Inflammatory macrophage (primary cell): ENCODE data around the gene HCFC1R1.
A peak's percentile ranks its signal among the peaks of the same experiment; 100 is the strongest.

Experiments
- DNase-seq, 2 donors: peaks; one replicate each; pipeline ENCODE4 v3.0.0-alpha.2; 2020 to 2022

HCFC1R1 gene

DNA sequence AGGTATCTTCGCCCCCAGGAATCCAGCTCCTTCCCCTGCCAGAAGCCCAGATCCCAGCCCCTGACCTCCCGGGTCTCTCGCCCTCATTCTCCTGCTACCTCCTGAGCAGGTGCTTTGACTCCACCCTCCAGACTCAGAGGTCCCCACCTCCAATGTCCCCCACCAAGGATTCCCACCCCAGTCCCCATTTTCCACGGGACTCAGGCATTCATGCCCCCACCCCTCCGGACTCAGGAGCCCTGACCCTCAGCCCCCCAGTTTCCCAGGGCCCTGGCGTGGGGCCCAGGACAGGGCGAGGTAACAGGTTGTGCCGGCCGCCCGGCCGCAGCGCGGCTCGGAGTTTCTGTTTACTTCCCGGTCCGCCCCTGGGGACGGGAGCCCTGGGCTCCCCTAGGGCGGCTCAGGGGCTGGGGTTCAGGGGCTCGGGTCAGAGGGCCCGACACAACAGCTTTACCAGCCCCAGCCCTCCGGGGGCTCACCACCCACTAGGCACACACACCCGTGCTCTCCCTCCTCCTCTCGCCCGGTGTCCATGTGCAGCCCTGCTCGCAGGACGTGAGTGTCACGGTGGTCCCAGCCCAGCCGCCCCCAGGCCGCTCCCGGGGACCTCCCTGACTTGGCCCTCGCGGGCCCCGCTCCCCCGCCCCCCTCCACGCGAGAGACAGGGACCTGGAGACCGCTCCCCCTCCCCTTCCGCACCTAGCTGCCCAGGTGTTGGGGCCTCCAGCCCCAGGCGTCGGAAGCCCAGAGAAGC is 12.4 kb upstream of the HCFC1R1 start:
- DNase-seq = no peak

DNA sequence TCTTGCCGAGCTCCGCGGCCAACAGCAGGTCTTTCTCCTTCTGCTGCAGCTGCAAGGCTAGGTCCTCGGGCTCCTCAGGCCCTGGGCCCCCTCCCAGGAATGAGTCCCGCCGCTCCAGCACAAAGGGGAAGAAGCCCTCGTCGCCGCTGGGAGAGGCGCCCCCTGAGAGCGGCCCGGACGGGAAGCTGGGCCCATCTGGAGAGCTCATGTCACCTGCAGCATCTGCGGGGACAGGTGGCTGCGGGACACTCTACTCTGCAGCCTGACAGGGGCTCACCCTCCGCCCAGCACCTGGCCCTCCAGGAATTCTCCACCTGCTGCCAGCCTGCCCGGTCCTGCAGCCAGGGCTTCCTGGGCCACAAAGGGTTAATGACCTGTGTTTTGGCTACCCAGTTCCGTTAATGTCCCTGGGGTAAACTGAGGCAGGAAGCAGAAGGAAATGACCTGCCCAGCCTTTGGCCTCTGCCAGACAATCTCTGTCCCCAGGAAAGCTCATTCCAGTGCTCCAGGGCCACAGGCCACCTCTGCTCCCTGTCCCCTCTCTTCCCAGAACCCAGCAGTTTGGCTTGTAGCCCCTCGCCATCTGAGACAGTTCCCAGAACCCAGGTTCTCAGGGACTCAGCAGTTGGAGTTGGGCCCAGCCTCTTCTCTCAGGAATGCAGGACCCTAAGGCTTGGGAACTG is 11.7 kb upstream of the HCFC1R1 start:
- DNase-seq = no peak

DNA sequence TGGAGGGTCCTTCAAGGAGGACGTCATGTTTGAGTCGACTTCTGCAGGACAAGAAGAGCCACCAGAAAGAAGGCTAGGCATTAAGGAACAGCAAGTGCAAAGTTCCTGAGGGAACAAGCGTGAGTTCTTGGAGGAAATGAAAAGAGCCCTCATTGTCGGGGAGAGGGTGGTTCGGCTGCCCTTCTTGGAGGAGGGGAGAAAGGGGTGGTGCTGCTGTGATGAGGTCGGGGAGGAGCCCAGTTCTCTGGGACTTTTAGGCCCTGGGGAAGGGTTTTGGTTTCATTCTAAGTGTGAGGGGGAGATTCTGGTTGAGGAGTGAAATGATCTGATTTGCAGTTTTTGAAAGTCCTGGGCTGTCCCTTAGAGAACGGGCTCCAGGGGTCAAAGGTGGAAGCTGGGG is 8.9 kb upstream of the HCFC1R1 start:
- no peak for DNase-seq

DNA sequence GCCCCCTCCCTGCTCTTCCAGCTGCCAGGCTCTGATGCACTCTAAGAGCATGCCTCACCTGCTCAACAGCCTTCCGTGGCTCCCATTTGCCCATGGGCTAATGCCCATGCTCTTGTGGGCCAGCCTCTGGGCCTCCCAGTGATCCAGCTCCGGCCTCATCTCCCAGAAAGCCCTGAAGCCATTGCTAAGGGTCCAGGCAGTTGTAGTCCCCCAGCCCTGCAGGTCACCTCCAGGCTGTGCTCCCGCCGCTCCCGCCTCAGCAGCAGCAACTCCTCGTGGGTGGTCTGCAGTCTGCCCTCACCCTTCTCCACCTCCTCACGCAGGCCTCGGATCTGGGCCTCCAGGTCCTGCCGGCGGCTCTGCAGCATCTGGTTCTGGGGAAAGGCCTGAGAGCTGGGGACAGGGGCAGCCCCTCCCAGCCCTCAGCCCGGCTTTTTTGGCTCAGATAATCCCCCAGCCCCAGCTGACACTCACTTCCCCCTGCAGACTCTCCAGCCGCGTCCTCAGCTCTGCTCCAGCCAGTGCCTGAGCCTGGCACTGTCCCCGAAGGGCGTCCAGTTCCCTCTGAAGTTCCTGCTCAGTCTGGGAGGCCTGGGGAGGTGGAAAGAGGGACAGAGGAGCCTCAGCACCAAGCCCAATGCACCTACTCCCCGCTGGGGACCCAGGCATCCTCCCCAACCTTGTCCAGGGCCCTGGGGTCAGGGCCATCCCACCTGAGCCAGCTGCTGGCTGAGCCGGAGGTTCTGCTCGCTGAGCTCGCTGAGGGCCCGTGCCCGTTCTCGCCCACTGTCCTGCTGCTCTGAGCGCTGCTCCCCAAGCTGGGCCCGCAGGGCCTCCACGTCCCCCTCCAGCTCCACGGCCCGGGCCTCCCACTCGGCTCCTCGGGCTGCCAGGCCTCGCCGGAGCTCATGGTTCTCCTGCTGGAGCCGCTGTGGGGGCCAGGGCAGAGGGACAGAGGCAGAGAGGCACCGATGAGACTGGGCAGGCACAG is 6.8 kb upstream of the HCFC1R1 start:
- no peak for DNase-seq

DNA sequence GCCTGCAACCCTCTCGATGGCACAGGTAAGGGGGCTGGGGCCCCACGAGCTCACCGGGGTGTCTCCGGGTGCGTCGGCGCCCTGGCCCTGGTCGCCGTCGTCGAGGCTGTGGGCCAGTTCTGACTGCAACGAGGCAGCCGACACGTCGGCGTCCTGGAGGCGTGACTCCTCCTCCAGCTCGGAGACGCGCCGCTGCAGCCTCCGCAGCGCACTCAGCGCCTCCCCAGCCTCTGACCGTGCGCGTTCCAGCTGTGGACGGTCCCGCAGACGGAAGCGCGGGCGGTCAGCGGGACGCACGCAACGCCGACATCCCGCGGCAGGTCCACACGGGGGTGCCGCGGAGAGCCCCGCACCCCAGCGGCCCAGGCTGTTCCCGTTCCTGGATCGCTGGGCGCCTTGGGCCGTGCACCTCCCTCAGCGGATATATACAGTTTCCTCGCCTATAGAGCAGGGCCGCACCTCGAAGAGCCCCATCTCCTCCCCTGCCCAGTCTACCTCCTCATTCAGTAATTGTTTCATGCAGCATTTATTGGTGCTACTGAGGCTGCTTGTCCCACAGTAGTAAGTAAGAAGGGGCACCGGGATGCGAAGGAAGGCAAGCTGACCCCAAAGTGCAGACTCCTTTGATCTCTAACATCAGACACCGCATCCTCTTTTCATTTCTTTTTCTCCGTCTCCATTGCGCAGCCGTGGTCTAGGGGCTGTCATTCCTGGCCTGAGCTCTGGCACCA is 5.9 kb upstream of the HCFC1R1 start:
- peak in 1 of 2 donors; percentile 59 for DNase-seq

DNA sequence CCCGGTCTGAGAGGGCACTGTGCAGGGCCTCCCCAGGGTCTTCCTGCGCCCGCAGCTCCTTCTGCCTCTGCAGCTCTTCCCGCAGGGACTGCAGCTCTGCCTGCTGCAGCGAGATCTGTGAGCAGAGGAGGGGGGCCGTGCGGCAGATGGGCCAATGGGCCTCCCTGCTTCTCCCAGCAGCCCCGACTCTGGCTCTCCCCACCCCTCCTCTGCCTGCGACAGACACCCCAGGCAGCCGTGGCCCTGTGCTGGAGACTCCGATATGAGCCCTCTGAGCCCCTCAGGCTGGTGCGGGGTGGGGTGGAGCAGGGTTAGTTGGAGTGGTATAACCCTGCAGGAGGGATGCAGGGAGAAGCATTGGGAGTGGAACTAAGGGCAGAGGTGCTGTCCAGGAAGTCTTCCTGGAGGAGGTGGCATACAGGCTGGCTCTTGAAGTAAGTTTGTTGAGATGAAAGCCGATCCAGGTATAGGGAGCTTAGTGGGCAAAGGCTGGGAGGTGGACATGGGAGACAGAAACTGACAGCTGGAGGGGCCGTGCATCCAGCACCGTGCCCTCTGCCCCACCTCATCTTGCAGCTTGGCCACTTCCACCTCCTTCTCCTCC is 5.1 kb upstream of the HCFC1R1 start:
- no peak for DNase-seq

DNA sequence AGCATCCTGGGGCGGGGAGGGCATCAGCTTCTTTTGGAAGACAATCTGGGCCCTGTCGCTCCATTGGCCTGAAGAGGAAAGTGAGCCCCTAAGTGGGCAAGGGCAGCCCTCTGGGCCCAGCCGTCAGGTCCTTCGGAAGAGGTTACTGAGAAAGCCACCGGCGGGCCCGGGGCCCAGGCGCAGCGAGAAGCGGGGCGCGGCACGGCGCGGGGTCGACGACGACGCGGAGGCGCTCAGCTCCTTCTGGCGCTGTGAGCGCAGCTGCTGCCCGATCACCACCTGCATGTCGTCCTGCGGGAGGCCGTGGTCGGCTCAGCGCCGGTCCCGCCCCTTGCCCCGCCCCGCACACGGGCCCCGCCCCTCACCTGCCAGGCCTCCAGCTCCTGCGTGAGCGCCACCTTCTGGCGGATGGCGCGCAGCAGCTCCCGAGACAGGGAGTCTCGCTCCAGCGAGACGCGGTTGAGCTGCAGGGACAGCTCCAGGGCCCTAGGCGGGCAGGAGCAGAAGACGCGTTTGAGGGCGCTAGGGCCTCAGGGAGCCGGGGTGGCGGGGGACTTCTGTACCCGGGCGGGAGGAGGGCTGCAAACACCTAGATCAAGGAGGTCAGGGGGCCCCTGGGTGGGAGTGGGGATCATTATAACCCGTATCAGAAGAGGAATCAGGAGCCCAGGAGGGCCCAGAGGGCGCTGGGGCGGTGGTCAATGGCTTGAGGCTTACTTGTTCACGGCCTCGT is 4.4 kb upstream of the HCFC1R1 start:
- peak; percentile 86 to 89 for DNase-seq

DNA sequence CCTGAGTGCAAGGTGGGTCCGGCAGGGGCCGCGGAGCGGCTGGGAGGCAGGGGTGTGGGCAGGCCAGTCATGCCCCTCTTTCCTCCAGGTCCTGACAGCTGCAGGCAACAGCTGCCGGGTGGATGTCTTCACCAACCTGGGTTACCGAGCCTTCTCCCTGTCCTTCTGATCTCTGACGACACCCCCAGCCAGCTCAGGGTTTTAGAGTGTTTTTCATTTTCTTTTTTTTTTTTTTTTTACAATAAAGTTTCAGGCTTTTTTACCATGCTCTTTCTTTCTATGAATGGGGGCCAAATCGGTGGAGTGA is 3.7 kb upstream of the HCFC1R1 start:
- DNase-seq = no peak

DNA sequence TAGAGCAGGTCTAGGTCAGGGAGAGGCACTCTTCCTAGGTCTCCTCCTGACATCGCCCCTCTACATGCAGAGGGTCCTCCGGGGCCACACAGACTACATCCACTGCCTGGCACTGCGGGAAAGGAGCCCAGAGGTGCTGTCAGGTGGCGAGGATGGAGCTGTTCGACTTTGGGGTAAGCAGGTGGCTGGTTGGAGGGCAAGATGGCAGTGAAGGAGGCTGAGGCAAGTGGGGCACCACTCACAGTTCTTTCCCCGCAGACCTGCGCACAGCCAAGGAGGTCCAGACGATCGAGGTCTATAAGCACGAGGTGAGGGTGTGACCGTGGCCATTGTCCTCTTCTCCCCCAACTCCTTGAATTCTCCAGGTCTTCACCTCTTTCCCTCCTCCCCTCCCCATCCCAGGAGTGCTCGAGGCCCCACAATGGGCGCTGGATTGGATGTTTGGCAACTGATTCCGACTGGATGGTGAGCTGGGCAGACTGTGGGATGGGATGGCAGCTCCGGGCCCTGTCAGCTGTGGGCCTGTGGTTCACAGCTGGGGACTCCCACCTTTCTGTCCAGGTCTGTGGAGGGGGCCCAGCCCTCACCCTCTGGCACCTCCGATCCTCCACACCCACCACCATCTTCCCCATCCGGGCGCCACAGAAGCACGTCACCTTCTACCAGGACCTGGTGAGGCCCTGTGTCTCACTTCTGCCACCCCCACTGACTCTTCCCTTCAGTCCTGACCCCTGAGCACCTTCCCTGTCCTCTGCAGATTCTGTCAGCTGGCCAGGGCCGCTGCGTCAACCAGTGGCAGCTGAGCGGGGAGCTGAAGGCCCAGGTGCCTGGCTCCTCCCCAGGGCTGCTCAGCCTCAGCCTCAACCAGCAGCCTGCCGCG is 3.1 kb upstream of the HCFC1R1 start:
- no peak for DNase-seq

DNA sequence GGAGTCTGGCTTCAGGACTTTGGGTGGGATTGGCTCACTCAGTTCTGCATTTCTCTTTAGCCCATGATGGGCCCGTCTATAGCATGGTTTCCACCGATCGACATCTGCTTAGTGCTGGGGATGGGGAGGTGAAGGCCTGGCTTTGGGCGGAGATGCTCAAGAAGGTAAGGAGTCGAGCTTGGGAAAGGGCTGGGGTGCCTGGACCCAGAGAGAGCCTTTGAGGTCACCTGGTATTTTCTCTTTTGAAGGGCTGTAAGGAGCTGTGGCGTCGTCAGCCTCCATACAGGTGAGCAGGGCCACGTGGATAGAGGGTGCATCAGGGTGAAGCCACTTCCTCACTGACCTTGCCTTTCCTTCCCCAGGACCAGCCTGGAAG is 2.2 kb upstream of the HCFC1R1 start:
- no peak for DNase-seq

DNA sequence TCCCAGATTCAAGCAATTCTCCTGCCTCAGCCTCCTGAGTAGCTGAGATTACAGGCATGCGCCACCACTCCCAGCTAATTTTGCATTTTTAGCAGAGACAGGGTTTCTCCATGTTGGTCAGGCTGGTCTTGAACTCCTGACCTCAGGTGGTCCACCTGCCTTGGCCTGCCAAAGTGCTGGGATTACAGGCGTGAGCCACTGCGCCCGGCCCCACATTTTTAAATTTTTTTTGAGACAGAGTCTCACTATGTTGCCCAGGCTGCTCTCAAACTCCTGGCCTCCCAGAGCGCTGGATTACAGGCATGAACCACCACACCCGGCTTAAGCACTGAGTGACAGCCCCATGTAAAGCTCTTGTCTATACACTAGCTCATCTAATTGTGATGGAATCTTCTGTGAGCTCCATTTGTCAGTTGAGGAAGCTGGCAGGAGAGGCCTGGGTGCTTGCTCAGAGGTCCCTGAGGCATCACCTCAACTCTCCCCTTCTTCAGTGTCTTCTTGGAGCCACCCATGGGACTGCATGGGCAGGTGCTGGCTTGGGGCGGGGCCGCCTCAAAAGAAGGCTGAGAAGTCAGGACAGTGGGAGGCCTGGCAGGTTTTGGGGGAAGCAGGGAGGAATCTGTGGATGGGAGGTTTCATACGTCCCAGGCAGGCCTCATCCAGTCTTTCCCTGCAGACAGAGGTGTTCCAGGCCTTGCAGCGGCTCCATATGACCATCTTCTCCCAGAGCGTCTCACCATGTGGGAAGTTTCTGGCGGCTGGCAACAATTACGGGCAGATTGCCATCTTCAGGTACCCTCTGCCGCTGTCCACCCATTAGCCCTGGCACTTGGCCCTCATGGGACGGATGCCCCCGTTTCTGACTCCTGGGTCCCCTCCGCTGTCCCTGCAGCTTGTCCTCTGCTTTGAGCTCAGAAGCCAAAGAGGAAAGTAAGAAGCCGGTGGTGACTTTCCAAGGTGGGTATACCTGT is 1.6 kb upstream of the HCFC1R1 start:
- no peak for DNase-seq

DNA sequence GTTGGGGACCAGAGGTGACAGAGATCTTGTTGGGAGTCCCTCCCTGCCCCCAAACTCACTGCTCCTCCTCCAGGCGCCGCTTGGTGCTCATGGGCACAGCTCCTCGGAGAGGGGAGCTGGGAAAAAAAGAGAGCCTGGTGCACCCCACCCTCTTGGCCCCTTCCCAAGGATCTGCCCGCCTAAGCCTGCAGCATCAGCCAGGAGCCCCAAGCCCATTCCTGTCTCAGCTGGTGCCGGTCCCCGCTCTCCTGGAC is 400 bp downstream of the HCFC1R1 start:
- DNase-seq = no peak

DNA sequence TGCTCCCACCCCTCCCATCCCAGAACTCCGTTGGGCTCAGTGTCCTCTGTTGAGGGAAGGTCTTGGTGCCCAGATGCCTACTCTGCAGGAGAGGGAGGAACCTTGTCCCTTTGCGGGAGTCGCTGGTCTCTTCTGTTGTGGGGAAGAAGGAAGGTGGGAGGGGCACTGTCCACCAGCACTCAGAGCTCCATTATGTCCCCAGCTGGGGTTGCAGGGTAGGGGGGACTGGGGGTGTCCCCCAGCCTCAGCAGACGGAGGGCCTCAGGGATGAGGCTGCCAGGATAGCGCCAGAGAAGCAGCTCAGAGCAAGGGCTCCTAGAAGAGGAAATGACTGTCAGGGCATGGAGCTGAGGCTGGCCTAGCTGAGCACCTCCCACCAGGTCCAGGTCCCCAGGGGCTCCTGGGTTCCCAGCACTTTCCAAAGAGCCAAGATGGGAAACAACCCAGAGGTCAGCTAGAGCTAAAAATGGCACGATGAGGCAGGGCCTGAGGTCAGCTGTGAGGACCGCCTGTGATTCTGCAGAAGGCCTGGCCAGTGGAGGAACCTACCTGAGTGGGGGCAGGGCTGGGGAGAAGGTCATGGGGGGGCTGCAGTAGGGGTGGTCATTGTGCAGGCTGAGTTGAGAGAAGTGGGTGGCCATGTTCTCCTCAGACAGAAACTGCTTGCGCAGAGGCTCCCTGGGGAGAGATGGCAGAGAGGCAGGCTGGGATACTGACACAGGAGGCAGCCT is 893 bp downstream of the HCFC1R1 start:
- peak; percentile 17 to 51 for DNase-seq

DNA sequence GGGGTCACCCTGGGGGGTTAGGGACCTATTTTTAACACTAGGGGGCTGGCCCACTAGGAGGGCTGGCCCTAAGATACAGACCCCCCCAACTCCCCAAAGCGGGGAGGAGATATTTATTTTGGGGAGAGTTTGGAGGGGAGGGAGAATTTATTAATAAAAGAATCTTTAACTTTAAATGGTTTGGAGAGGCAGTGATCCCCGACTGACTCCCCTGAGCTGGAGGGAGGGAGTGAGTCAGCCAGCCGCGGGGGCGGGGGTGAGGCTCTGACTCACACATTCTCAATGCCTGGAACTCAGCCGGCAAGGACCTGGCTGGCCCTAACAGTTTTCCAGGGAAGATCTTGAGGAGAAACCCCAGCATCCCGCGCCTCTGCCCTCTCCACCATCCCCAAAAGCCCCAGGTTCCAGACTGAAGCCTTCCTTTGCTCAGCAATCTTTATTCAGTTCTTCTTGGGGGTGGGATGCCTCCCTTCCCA is 1.5 kb downstream of the HCFC1R1 start:
- peak; percentile 81 to 91 for DNase-seq

DNA sequence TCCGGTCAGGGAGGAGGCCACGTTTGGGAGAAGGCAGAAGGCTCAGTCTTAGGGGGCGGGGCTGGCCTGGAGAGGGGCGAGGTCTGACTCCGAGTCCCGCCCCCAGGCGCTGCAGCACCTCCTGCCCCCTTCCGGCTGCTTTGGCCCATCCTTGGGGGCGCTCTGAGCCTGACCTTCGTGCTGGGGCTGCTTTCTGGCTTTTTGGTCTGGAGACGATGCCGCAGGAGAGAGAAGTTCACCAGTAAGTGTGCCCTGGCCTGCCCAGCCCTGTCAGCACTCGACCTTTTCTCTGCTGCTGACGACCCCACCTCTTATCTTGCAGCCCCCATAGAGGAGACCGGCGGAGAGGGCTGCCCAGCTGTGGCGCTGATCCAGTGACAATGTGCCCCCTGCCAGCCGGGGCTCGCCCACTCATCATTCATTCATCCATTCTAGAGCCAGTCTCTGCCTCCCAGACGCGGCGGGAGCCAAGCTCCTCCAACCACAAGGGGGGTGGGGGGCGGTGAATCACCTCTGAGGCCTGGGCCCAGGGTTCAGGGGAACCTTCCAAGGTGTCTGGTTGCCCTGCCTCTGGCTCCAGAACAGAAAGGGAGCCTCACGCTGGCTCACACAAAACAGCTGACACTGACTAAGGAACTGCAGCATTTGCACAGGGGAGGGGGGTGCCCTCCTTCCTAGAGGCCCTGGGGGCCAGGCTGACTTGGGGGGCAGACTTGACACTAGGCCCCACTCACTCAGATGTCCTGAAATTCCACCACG is 2.1 kb downstream of the HCFC1R1 start:
- DNase-seq = peak; percentile 71 to 87

DNA sequence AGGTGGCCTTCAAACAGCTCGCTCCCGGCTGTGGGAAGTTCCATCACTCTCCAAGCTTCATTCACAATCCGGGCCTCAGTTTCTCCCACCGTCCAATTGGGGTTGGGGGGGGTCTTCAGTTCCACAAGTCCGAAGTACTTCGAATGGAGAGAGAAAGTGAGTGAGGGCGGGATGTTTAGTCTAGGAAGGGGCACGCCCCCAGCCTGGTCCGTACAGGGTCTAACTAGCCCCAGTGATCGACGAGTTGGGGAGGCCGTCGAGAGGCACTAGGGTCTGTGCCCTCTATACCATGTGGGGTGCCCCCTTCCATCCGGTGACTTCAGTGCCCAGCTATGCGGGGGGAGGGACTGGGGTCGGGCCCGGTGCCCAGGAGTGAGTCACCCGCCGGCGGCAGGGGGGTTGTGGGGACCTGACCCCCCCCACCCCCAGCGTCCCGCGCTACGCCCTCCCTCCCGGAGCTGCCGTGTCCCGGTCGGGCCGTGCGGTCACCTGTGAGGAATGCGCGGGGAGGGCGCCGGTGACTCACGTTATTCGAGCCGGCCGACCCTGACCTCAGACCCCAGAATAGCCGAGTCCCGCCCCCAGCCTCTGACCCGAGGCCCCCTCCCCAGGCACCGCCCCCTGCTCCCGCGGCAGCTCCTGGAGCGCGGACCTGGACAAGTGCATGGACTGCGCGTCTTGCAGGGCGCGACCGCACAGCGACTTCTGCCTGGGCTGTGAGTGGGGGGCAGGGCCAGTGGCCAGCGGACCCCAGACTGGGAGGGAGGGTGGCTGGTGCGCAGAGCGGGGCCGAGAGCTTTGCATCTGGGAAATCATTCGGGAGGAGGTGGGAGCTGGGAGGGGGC is 2.9 kb downstream of the HCFC1R1 start:
- DNase-seq = peak in 1 of 2 donors; percentile 42

DNA sequence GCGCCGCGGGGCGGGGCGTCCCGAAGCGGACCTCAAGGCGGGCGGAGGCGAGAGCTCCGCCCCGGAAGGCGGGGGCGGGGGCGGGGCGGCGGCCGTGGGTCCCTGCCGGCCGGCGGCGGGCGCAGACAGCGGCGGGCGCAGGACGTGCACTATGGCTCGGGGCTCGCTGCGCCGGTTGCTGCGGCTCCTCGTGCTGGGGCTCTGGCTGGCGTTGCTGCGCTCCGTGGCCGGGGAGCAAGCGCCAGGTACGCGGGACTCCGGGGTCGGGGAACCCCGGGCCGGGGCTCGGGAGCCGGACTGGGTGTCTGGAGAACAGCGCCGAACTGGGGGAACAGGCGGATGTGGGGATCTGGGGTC is 3.5 kb downstream of the HCFC1R1 start, which contains the start of gene TNFRSF12A:
Gene TNFRSF12A, plus strand, starts transcription at position 122 of the 357 bp plus-strand sequence. Its CDS starts 30 bp downstream, at position 152.
- peak; percentile 77 to 91 for DNase-seq
